ENCODE results near the gene ARL2. TPM values are rescaled to one million over a fixed set of nuclear protein-coding genes. Genes with fewer than 3 reads are reported as not detected.

ARL2 gene
- total RNA-seq, 5 donors from 2014 or later (not counting 1 experiment from before 2014, with no cell fraction given) = 19.7 to 44.3 (median 39.5) TPM

DNA sequence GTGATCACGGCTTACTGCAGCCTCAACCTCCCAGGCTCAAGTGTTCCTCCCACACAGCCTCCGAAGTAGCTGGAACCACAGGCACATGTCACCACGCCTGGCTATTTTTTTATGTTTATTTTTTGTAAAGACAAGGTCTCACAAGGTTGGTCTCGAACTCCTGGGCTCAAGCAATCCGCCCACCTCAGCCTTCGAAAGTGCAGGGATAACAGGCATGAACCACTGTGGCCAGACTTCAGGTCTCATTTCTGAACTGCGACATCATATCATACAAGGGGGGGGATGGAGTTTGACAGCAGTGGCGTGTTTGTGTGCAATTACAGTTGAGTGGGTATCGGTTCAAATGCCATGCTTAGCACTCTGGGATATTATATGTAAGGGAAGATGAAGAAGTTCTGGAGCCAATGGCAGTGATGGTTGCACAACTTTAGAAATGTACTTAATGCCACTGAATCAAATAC, 37.5 kb downstream of the ARL2 start:
- no peak for ATAC-seq (replicated peaks in 1 of 4)

GRCh38 chr11:65053827-65054508, 40.0 kb downstream of the ARL2 start:
- Mint-ChIP-seq H3K27me3 (no peaks in the 10 kb centered on the region), H3K9me3 (no peaks in the 10 kb centered on the region), H3K36me3 (no peaks in the 10 kb centered on the region), H3K4me3 (peak overlapping the region; percentile 60 to 73 (median 68)), H3K27ac (peak overlapping the region; percentile 87 to 90), H3K4me1 (peaks cover 15 to 19% (median 18%) of the 10 kb centered on the region in 3 donors)
- peak in 26 of 35 experiments; percentile 9 to 65 (median 22) for DNase-seq
- H3K27me3 ChIP-seq (replicated peaks in 1 of 2; ENCODE audit: control insufficient read depth in 2 of 2, extremely low read depth in 1 of 2, insufficient read depth in 2 of 2, low read length in 1 of 2) = peaks cover 0 to 17% of the 10 kb centered on the region in 2 experiments
- POLR2A ChIA-PET = no interaction called here
- CTCF ChIA-PET = no interaction called here
- H3K9me3 ChIP-seq = no peaks in the 10 kb centered on the region
- H3K4me1 ChIP-seq (ENCODE audit: control insufficient read depth in 1 of 2, extremely low read depth in 1 of 2, insufficient read depth in 2 of 2, low read length in 2 of 2) = peaks cover 8 to 17% of the 10 kb centered on the region in 2 experiments
- ATAC-seq (replicated peaks in 1 of 4) = peak; percentile 48 to 89 (median 64)
- peak overlapping the region in 1 of 2 donors; percentile 4 for H3K4me3 ChIP-seq (ENCODE audit: control insufficient read depth in 1 of 2, extremely low read depth in 1 of 2, low read length in 1 of 2)
- H3K36me3 ChIP-seq (ENCODE audit: control insufficient read depth in 2 of 2, extremely low read depth in 1 of 2, insufficient read depth in 1 of 2, low read length in 1 of 2) = no peaks in the 10 kb centered on the region
- 17% methylated on average over 8 of the region's 8 CpGs for WGBS (ENCODE audit: insufficient coverage)
- H3K27ac ChIP-seq (ENCODE audit: low read length) = peak overlapping the region; percentile 19

More for the DNA sequence above, 37.5 kb downstream of the ARL2 start:
- POLR2A ChIA-PET = no interaction called here
- no peaks in the 10 kb centered on the region for H3K9me3 Mint-ChIP-seq
- no peak for DNase-seq
- no peak overlapping the region for H3K27ac Mint-ChIP-seq
- no peaks in the 10 kb centered on the region for H3K36me3 ChIP-seq (ENCODE audit: control insufficient read depth in 2 of 2, extremely low read depth in 1 of 2, insufficient read depth in 1 of 2, low read length in 1 of 2)
- peaks cover 8 to 36% of the 10 kb centered on the region in 2 experiments for H3K4me1 ChIP-seq (ENCODE audit: control insufficient read depth in 1 of 2, extremely low read depth in 1 of 2, insufficient read depth in 2 of 2, low read length in 2 of 2)
- CTCF ChIA-PET = no interaction called here
- H3K4me3 Mint-ChIP-seq = no peak overlapping the region
- peaks cover 0 to 13% of the 10 kb centered on the region in 2 experiments for H3K27me3 ChIP-seq (replicated peaks in 1 of 2; ENCODE audit: control insufficient read depth in 2 of 2, extremely low read depth in 1 of 2, insufficient read depth in 2 of 2, low read length in 1 of 2)
- no peaks in the 10 kb centered on the region for H3K36me3 Mint-ChIP-seq
- no peaks in the 10 kb centered on the region for H3K27me3 Mint-ChIP-seq
- 86% methylated on average over 4 of the region's 9 CpGs for WGBS (ENCODE audit: insufficient coverage)
- no peaks in the 10 kb centered on the region for H3K9me3 ChIP-seq
- H3K4me3 ChIP-seq (ENCODE audit: control insufficient read depth in 1 of 2, extremely low read depth in 1 of 2, low read length in 1 of 2) = no peak overlapping the region
- peaks cover 28 to 36% (median 29%) of the 10 kb centered on the region in 3 donors for H3K4me1 Mint-ChIP-seq
- H3K27ac ChIP-seq (ENCODE audit: low read length) = no peak overlapping the region

- WGBS (ENCODE audit: insufficient coverage) = no CpG with 5 or more reads among the region's 1 CpG
- no peak for DNase-seq
- Mint-ChIP-seq H3K4me3 (no peak overlapping the region), H3K27ac (peak overlapping the region in 1 of 2 donors; percentile 16), H3K36me3 (no peaks in the 10 kb centered on the region), H3K4me1 (peaks cover 15 to 19% (median 18%) of the 10 kb centered on the region in 3 donors), H3K27me3 (no peaks in the 10 kb centered on the region), H3K9me3 (no peaks in the 10 kb centered on the region)
- H3K4me3 ChIP-seq (ENCODE audit: control insufficient read depth in 1 of 2, extremely low read depth in 1 of 2, low read length in 1 of 2) = no peak overlapping the region
- no peak for ATAC-seq (replicated peaks in 1 of 4)
- H3K9me3 ChIP-seq = no peaks in the 10 kb centered on the region
- peaks cover 0 to 17% of the 10 kb centered on the region in 2 experiments for H3K27me3 ChIP-seq (replicated peaks in 1 of 2; ENCODE audit: control insufficient read depth in 2 of 2, extremely low read depth in 1 of 2, insufficient read depth in 2 of 2, low read length in 1 of 2)
- no peak overlapping the region for H3K27ac ChIP-seq (ENCODE audit: low read length)
- POLR2A ChIA-PET = no interaction called here
- CTCF ChIA-PET = no interaction called here
- no peaks in the 10 kb centered on the region for H3K36me3 ChIP-seq (ENCODE audit: control insufficient read depth in 2 of 2, extremely low read depth in 1 of 2, insufficient read depth in 1 of 2, low read length in 1 of 2)
- peaks cover 8 to 17% of the 10 kb centered on the region in 2 experiments for H3K4me1 ChIP-seq (ENCODE audit: control insufficient read depth in 1 of 2, extremely low read depth in 1 of 2, insufficient read depth in 2 of 2, low read length in 2 of 2)
Measured at GRCh38 chr11:65055538-65055937, 41.6 kb downstream of the ARL2 start.

DNA sequence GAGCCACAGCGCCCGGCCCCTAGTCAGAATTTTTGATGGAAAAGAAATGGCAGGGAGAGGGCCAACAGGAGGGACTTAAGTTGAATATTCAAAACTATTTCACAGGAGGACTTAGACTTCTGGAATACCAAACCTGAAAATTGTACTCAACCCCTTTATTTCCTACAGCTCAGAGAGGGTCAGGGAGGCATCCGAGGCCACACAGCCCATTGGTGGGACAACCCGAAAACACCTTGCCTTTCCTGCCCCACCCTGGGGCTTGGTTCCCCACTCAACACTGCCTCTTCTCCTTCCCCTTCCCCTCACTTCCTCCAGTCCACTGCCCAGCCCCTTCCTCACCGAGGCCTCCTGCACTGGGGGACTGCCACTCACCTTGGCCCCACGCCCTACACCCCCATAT, 43.0 kb downstream of the ARL2 start:
- ATAC-seq (replicated peaks in 1 of 4) (no peak), DNase-seq (no peak)
- Mint-ChIP-seq H3K27me3 (no peaks in the 10 kb centered on the region), H3K36me3 (no peaks in the 10 kb centered on the region), H3K4me1 (peaks cover 15 to 23% (median 21%) of the 10 kb centered on the region in 3 donors), H3K9me3 (no peaks in the 10 kb centered on the region), H3K27ac (no peak overlapping the region), H3K4me3 (no peak overlapping the region)
- H3K27me3 ChIP-seq (replicated peaks in 1 of 2; ENCODE audit: control insufficient read depth in 2 of 2, extremely low read depth in 1 of 2, insufficient read depth in 2 of 2, low read length in 1 of 2) = peaks cover 0 to 17% of the 10 kb centered on the region in 2 experiments
- ChIA-PET POLR2A (no interaction called here), CTCF (no interaction called here)
- peaks cover 8 to 17% of the 10 kb centered on the region in 2 experiments for H3K4me1 ChIP-seq (ENCODE audit: control insufficient read depth in 1 of 2, extremely low read depth in 1 of 2, insufficient read depth in 2 of 2, low read length in 2 of 2)
- WGBS (ENCODE audit: insufficient coverage) = 83% methylated on average over 4 of the region's 6 CpGs
- H3K36me3 ChIP-seq (ENCODE audit: control insufficient read depth in 2 of 2, extremely low read depth in 1 of 2, insufficient read depth in 1 of 2, low read length in 1 of 2) = no peaks in the 10 kb centered on the region
- H3K4me3 ChIP-seq (ENCODE audit: control insufficient read depth in 1 of 2, extremely low read depth in 1 of 2, low read length in 1 of 2) = no peak overlapping the region
- no peaks in the 10 kb centered on the region for H3K9me3 ChIP-seq
- H3K27ac ChIP-seq (ENCODE audit: low read length) = no peak overlapping the region

- POLR2A ChIA-PET = no interaction called here
Measured at GRCh38 chr11:65057526-65057925, 43.6 kb downstream of the ARL2 start.

DNA sequence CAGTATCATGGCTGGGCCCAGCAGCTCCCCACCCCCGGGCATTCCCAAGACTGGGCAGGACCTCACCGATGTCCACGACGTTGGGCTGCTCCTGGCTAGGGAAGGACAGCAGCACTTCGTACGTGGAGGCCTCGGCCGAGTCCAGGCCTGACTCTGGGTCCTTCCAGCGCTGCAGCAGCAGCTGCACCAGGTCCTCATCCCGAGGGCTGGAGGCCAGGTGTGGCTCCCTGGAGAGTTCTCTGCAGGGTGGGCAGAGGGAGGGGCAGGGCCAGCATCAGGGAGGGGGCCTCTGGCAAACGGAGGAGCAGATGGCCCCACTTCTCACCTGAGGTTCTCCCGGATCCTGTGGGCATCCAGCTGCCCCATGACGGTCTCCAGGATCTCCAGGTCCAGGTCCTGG, 44.1 kb downstream of the ARL2 start:
- ChIA-PET CTCF (interaction anchor here in 1 of 2 donors (0.6 kb wide), 1 partner anchor 872 kb away, joined by 3 read pairs; the partner anchor contains the start of gene STIP1), POLR2A (no interaction called here)
- Mint-ChIP-seq H3K27me3 (no peaks in the 10 kb centered on the region), H3K4me3 (no peak overlapping the region), H3K9me3 (no peaks in the 10 kb centered on the region), H3K4me1 (peaks cover 14 to 21% (median 19%) of the 10 kb centered on the region in 3 donors), H3K27ac (no peak overlapping the region), H3K36me3 (no peaks in the 10 kb centered on the region)
- Histone ChIP-seq H3K9me3 (no peaks in the 10 kb centered on the region), H3K4me3 (ENCODE audit: control insufficient read depth in 1 of 2, extremely low read depth in 1 of 2, low read length in 1 of 2) (no peak overlapping the region), H3K36me3 (ENCODE audit: control insufficient read depth in 2 of 2, extremely low read depth in 1 of 2, insufficient read depth in 1 of 2, low read length in 1 of 2) (no peaks in the 10 kb centered on the region), H3K27ac (ENCODE audit: low read length) (no peak overlapping the region), H3K27me3 (replicated peaks in 1 of 2; ENCODE audit: control insufficient read depth in 2 of 2, extremely low read depth in 1 of 2, insufficient read depth in 2 of 2, low read length in 1 of 2) (peaks cover 0 to 16% of the 10 kb centered on the region in 2 experiments), H3K4me1 (ENCODE audit: control insufficient read depth in 1 of 2, extremely low read depth in 1 of 2, insufficient read depth in 2 of 2, low read length in 2 of 2) (peaks cover 8 to 17% of the 10 kb centered on the region in 2 experiments)
- 86% methylated on average over 12 of the region's 13 CpGs for WGBS (ENCODE audit: insufficient coverage)
- no peak for ATAC-seq (replicated peaks in 1 of 4)
- no peak for DNase-seq

More at GRCh38 chr11:65057526-65057925, 43.6 kb downstream of the ARL2 start:
- Histone ChIP-seq H3K4me1 (ENCODE audit: control insufficient read depth in 1 of 2, extremely low read depth in 1 of 2, insufficient read depth in 2 of 2, low read length in 2 of 2) (peaks cover 8 to 17% of the 10 kb centered on the region in 2 experiments), H3K27me3 (replicated peaks in 1 of 2; ENCODE audit: control insufficient read depth in 2 of 2, extremely low read depth in 1 of 2, insufficient read depth in 2 of 2, low read length in 1 of 2) (peaks cover 0 to 20% of the 10 kb centered on the region in 2 experiments), H3K4me3 (ENCODE audit: control insufficient read depth in 1 of 2, extremely low read depth in 1 of 2, low read length in 1 of 2) (no peak overlapping the region), H3K9me3 (no peaks in the 10 kb centered on the region), H3K27ac (ENCODE audit: low read length) (no peak overlapping the region), H3K36me3 (ENCODE audit: control insufficient read depth in 2 of 2, extremely low read depth in 1 of 2, insufficient read depth in 1 of 2, low read length in 1 of 2) (no peaks in the 10 kb centered on the region)
- WGBS (ENCODE audit: insufficient coverage) = 97% methylated on average over 6 of the region's 7 CpGs
- no peak overlapping the region for H3K27ac Mint-ChIP-seq
- no peaks in the 10 kb centered on the region for H3K9me3 Mint-ChIP-seq
- H3K27me3 Mint-ChIP-seq = no peaks in the 10 kb centered on the region
- H3K36me3 Mint-ChIP-seq = no peaks in the 10 kb centered on the region
- no peak overlapping the region for H3K4me3 Mint-ChIP-seq
- H3K4me1 Mint-ChIP-seq = peaks cover 15 to 23% (median 21%) of the 10 kb centered on the region in 3 donors
- CTCF ChIA-PET = no interaction called here
- ATAC-seq (replicated peaks in 1 of 4) = no peak
- no peak for DNase-seq

All from T-cell (primary cell).